HG02571 (cell line): ENCODE results near the gene ARL14EP.

ENCODE experiments used
- ATAC-seq: cut with Tn5 transposase; IDR thresholded peaks from one replicate; pipeline ENCODE4 v1.9.1; 2021; ENCODE audit warnings: mild to moderate bottlenecking, moderate library complexity; ENCODE audit not compliant: unreplicated experiment

Gene ARL14EP

GRCh38 chr11:30322826-30323710, at the start of gene ARL14EP:
Gene ARL14EP (plus strand): TSS chr11:30323104. CDS start chr11:30330949, 7,845 bp downstream.
- peak; percentile 98 for ATAC-seq

- no peak for ATAC-seq
Measured at GRCh38 chr11:30277176-30277575, 45.7 kb upstream of the ARL14EP start.

- no peak for ATAC-seq
Measured at GRCh38 chr11:30279796-30280195, 43.1 kb upstream of the ARL14EP start.

GRCh38 chr11:30281476-30282288, 41.2 kb upstream of the ARL14EP start:
- peak; percentile 26 for ATAC-seq

- peak; percentile 51 for ATAC-seq
Measured at GRCh38 chr11:30282289-30282631, 40.6 kb upstream of the ARL14EP start.

GRCh38 chr11:30284836-30285235, 38.1 kb upstream of the ARL14EP start:
- no peak for ATAC-seq

- ATAC-seq: no peak
Measured at GRCh38 chr11:30285416-30286121, 37.3 kb upstream of the ARL14EP start.

- ATAC-seq: no peak
Measured at GRCh38 chr11:30291331-30291730, 31.6 kb upstream of the ARL14EP start.

- ATAC-seq: no peak
Measured at GRCh38 chr11:30292545-30292944, 30.4 kb upstream of the ARL14EP start.

- ATAC-seq: no peak
Measured at GRCh38 chr11:30295178-30295885, 27.6 kb upstream of the ARL14EP start.

GRCh38 chr11:30304620-30305019, 18.3 kb upstream of the ARL14EP start:
- no peak for ATAC-seq

GRCh38 chr11:30310623-30311022, 12.3 kb upstream of the ARL14EP start:
- ATAC-seq: peak; percentile 98

GRCh38 chr11:30311189-30311588, 11.7 kb upstream of the ARL14EP start:
- no peak for ATAC-seq

- no peak for ATAC-seq
Measured at GRCh38 chr11:30312243-30312642, 10.7 kb upstream of the ARL14EP start.

- ATAC-seq: no peak
Measured at GRCh38 chr11:30313580-30313979, 9.3 kb upstream of the ARL14EP start.

GRCh38 chr11:30314625-30315024, 8.3 kb upstream of the ARL14EP start:
- ATAC-seq: no peak

- no peak for ATAC-seq
Measured at GRCh38 chr11:30316237-30316636, 6.7 kb upstream of the ARL14EP start.

GRCh38 chr11:30317030-30317429, 5.9 kb upstream of the ARL14EP start:
- peak; percentile 53 for ATAC-seq

GRCh38 chr11:30321321-30321720, 1.6 kb upstream of the ARL14EP start:
- ATAC-seq: no peak

- no peak for ATAC-seq
Measured at GRCh38 chr11:30322191-30322590, 713 bp upstream of the ARL14EP start.
